Liver (tissue), 9 donors: ENCODE results near the gene RSPRY1. TPM values are rescaled to one million over a fixed set of nuclear protein-coding genes. Genes with fewer than 3 reads are reported as not detected.

Experiments
- DNase-seq: peaks from one replicate; pipeline ENCODE4 v3.0.0-alpha.2; 2017; ENCODE audit warnings: low spot score
- H3K27ac ChIP-seq, 2 donors: one replicate each; pipeline ENCODE4 v1.7.0; 2013; ENCODE audit warnings: inconsistent platforms in 2 of 2, low read length in 2 of 2, control low read depth in 1 of 2, low read depth in 1 of 2, mild to moderate bottlenecking in 1 of 2
- H3K27me3 ChIP-seq, 4 donors: one replicate each; pipeline versions ENCODE4 v1.6.1 to v1.7.0; 2013; ENCODE audit warnings: low read length in 3 of 4, inconsistent platforms in 1 of 4, mild to moderate bottlenecking in 1 of 4, moderate library complexity in 1 of 4; ENCODE audit not compliant: control insufficient read depth in 4 of 4, insufficient read depth in 4 of 4
- H3K36me3 ChIP-seq, 4 donors: one replicate each; pipeline versions ENCODE4 v1.6.1 to v1.7.0; 2013; ENCODE audit warnings: low read length in 3 of 4, mild to moderate bottlenecking in 3 of 4, low read depth in 1 of 4, moderate library complexity in 1 of 4; ENCODE audit not compliant: control insufficient read depth in 4 of 4, insufficient read depth in 3 of 4
- H3K4me1 ChIP-seq, 4 donors: one replicate each; pipeline versions ENCODE4 v1.6.1 to v1.7.0; 2013; ENCODE audit warnings: low read length in 3 of 4, mild to moderate bottlenecking in 3 of 4, moderate library complexity in 1 of 4; ENCODE audit not compliant: control insufficient read depth in 4 of 4, insufficient read depth in 4 of 4
- H3K4me3 ChIP-seq, 3 donors: one replicate each; pipeline versions ENCODE4 v1.6.1 to v1.7.0; 2013; ENCODE audit warnings: low read length in 3 of 3, control low read depth in 1 of 3, low read depth in 1 of 3, mild to moderate bottlenecking in 1 of 3
- H3K9ac ChIP-seq, 2 donors: one replicate each; pipeline ENCODE4 v1.7.0; 2013; ENCODE audit warnings: low read length in 2 of 2, mild to moderate bottlenecking in 2 of 2, moderate library complexity in 2 of 2, control low read depth in 1 of 2, low read depth in 1 of 2
- H3K9me3 ChIP-seq, 4 donors: one replicate each; pipeline versions ENCODE4 v1.6.1 to v1.7.0; 2013; ENCODE audit warnings: low read length in 3 of 4; ENCODE audit not compliant: control insufficient read depth in 4 of 4
- EGR1 ChIP-seq, 2 donors: IDR thresholded peaks; 2 replicates each; pipeline ENCODE4 v1.6.1; 2016 to 2018; ENCODE audit warnings: antibody characterized with exemption in 2 of 2, low read depth in 2 of 2
- FOXA1 ChIP-seq: IDR thresholded peaks from 2 replicates; pipeline ENCODE4 v1.6.1; 2016; ENCODE audit warnings: antibody characterized with exemption
- FOXA2 ChIP-seq: IDR thresholded peaks from 2 replicates; pipeline ENCODE4 v1.6.1; 2016; ENCODE audit warnings: antibody characterized with exemption
- GABPA ChIP-seq, 2 donors: IDR thresholded peaks in 1 of 2; conservative IDR thresholded peaks in 1 of 2; 2 replicates each; pipeline ENCODE4 v1.6.1; 2016; ENCODE audit warnings: antibody characterized with exemption in 2 of 2, mild to moderate bottlenecking in 1 of 2, moderate library complexity in 1 of 2
- HNF4A ChIP-seq, 2 donors: conservative IDR thresholded peaks; 2 replicates each; pipeline ENCODE4 v1.6.1; 2016; ENCODE audit warnings: antibody characterized with exemption in 2 of 2, mild to moderate bottlenecking in 2 of 2
- HNF4G ChIP-seq: IDR thresholded peaks from 2 replicates; pipeline ENCODE4 v1.6.1; 2016; ENCODE audit warnings: antibody characterized with exemption
- JUND ChIP-seq, 2 donors: IDR thresholded peaks; 2 replicates each; pipeline ENCODE4 v1.6.1; 2016; ENCODE audit warnings: antibody characterized with exemption in 2 of 2
- NR2F2 ChIP-seq: IDR thresholded peaks from 2 replicates; pipeline ENCODE4 v1.6.1; 2016; ENCODE audit warnings: antibody characterized with exemption
- RAD21 ChIP-seq, 2 donors: IDR thresholded peaks; 2 replicates each; pipeline ENCODE4 v1.6.1; 2016; ENCODE audit warnings: antibody characterized with exemption in 2 of 2, mild to moderate bottlenecking in 2 of 2
- RXRA ChIP-seq, 2 donors: IDR thresholded peaks; 2 replicates each; pipeline ENCODE4 v1.6.1; 2017 to 2018; ENCODE audit warnings: antibody characterized with exemption in 2 of 2, mild to moderate bottlenecking in 1 of 2
- SP1 ChIP-seq: IDR thresholded peaks from 2 replicates; pipeline ENCODE4 v1.6.1; 2018; ENCODE audit warnings: antibody characterized with exemption, mild to moderate bottlenecking
- TAF1 ChIP-seq: conservative IDR thresholded peaks from 2 replicates; pipeline ENCODE4 v1.6.1; 2016; ENCODE audit warnings: antibody characterized with exemption, mild to moderate bottlenecking
- YY1 ChIP-seq: IDR thresholded peaks from 2 replicates; pipeline ENCODE4 v1.6.1; 2016; ENCODE audit warnings: antibody characterized with exemption, mild to moderate bottlenecking
- WGBS: extraction: QIAGEN DNeasy Blood & Tissue Kit; methylation state at CpG from one replicate; pipeline ENCODE4 v1.1.7; 2013; 5-methylcytosine and 5-hydroxymethylcytosine counted together
- polyA plus RNA-seq, 2 donors: library from polyadenylated mRNA; stranded (reverse) in 1 of 2; unstranded in 1 of 2; fragments of 200-250 nt in 1 of 2; fragments of >200 nt in 1 of 2; fragmentation: Nextera tagmentation in 1 of 2; extraction: Ambion mirVana in 1 of 2; gene quantifications; one replicate each; pipeline versions ENCODE4 v1.2.1 to v1.2.3, GENCODE V29; 2013 to 2015
- total RNA-seq, 2 donors: library from RNA; depleted of rRNA; stranded (reverse); fragments of >200 nt; gene quantifications; one replicate each; pipeline ENCODE4 v1.2.3, GENCODE V29; 2014
- TF ChIP-seq, protein P1 (sequence below): IDR thresholded peaks from 2 replicates; pipeline ENCODE4 v1.6.1; 2016; ENCODE audit warnings: antibody characterized with exemption
- TF ChIP-seq, protein P2 (sequence below): IDR thresholded peaks from 2 replicates; pipeline ENCODE4 v1.6.1; 2016; ENCODE audit warnings: antibody characterized with exemption
- TF ChIP-seq, protein P3 (sequence below): IDR thresholded peaks from 2 replicates; pipeline ENCODE4 v1.6.1; 2016; ENCODE audit warnings: antibody characterized with exemption
- TF ChIP-seq, protein P4 (sequence below): fragments of 150-350 bp; IDR thresholded peaks from 2 replicates; pipeline ENCODE4 v1.5.1; 2017; ENCODE audit warnings: improper control_type of control experiment, low read depth, low read length; ENCODE audit not compliant: missing input control
- TF ChIP-seq, protein P5 (sequence below): IDR thresholded peaks from 2 replicates; pipeline ENCODE4 v1.6.1; 2016; ENCODE audit warnings: antibody characterized with exemption, mild to moderate bottlenecking
- donor health status: healthy.
- donor health status: healthy.
- donor health status: healthy.
- donor health status: healthy.
- donor health status: healthy.

RSPRY1 gene
- total and polyA plus RNA-seq, 4 donors = 10.9 to 27.6 (median 20.2) TPM

DNA sequence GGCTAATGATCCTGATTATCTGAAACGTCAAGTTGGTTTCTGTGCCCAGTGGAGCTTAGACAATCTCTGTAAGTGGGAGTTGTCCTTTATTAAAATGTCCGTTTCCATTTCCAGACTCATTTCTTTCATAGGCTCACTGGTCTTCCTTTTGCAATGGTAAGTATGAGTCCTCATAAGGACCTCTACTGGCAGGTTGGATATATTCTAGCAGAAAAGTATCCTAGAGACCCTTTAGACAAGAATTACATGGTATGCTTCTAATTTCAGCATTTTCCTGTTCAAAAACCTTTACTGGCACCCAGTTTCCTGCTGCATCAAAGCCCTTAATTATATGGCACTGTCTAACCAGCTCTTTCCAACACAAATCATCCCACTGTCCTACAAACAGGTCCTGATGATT, 30.8 kb downstream of the RSPRY1 start:
- DNase-seq = no peak
- WGBS = 92% methylated on average over 2 of the region's 2 CpGs
- Histone ChIP-seq H3K27ac (no peak overlapping the region), H3K27me3 (no peaks in the 10 kb centered on the region), H3K4me3 (no peak overlapping the region), H3K4me1 (no peaks in the 10 kb centered on the region), H3K9ac (no peak overlapping the region), H3K36me3 (peaks cover 21 to 87% (median 73%) of the 10 kb centered on the region in 4 donors), H3K9me3 (peaks cover 11 to 20% (median 17%) of the 10 kb centered on the region in 4 donors)
- TF ChIP-seq FOXA1 = no peak
- no peak for TF ChIP-seq HNF4G
- TF ChIP-seq JUND (IDR thresholded peaks at IDR 0.05) = no peak
- TF ChIP-seq FOXA2 = no peak
- TF ChIP-seq, protein P1, sequence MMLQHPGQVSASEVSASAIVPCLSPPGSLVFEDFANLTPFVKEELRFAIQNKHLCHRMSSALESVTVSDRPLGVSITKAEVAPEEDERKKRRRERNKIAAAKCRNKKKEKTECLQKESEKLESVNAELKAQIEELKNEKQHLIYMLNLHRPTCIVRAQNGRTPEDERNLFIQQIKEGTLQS = no peak
- TF ChIP-seq, protein P2, sequence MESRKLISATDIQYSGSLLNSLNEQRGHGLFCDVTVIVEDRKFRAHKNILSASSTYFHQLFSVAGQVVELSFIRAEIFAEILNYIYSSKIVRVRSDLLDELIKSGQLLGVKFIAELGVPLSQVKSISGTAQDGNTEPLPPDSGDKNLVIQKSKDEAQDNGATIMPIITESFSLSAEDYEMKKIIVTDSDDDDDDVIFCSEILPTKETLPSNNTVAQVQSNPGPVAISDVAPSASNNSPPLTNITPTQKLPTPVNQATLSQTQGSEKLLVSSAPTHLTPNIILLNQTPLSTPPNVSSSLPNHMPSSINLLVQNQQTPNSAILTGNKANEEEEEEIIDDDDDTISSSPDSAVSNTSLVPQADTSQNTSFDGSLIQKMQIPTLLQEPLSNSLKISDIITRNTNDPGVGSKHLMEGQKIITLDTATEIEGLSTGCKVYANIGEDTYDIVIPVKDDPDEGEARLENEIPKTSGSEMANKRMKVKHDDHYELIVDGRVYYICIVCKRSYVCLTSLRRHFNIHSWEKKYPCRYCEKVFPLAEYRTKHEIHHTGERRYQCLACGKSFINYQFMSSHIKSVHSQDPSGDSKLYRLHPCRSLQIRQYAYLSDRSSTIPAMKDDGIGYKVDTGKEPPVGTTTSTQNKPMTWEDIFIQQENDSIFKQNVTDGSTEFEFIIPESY = no peak
- TF ChIP-seq RAD21 (IDR thresholded peaks at IDR 0.05) = no peak
- no peak for TF ChIP-seq RXRA (IDR thresholded peaks at IDR 0.05)
- TF ChIP-seq TAF1 = no peak
- no peak for TF ChIP-seq HNF4A (conservative IDR thresholded peaks at IDR 0.05)
- TF ChIP-seq EGR1 (IDR thresholded peaks at IDR 0.05; ENCODE audit: low read depth in 2 of 2) = no peak
- TF ChIP-seq, protein P3, sequence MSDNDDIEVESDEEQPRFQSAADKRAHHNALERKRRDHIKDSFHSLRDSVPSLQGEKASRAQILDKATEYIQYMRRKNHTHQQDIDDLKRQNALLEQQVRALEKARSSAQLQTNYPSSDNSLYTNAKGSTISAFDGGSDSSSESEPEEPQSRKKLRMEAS = no peak
- no peak for TF ChIP-seq SP1
- no peak for TF ChIP-seq NR2F2
- TF ChIP-seq, protein P4, sequence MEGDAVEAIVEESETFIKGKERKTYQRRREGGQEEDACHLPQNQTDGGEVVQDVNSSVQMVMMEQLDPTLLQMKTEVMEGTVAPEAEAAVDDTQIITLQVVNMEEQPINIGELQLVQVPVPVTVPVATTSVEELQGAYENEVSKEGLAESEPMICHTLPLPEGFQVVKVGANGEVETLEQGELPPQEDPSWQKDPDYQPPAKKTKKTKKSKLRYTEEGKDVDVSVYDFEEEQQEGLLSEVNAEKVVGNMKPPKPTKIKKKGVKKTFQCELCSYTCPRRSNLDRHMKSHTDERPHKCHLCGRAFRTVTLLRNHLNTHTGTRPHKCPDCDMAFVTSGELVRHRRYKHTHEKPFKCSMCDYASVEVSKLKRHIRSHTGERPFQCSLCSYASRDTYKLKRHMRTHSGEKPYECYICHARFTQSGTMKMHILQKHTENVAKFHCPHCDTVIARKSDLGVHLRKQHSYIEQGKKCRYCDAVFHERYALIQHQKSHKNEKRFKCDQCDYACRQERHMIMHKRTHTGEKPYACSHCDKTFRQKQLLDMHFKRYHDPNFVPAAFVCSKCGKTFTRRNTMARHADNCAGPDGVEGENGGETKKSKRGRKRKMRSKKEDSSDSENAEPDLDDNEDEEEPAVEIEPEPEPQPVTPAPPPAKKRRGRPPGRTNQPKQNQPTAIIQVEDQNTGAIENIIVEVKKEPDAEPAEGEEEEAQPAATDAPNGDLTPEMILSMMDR = no peak
- TF ChIP-seq GABPA (IDR thresholded peaks at IDR 0.05 in 1 of 2, conservative IDR thresholded peaks at IDR 0.05 in 1 of 2) = no peak

DNA sequence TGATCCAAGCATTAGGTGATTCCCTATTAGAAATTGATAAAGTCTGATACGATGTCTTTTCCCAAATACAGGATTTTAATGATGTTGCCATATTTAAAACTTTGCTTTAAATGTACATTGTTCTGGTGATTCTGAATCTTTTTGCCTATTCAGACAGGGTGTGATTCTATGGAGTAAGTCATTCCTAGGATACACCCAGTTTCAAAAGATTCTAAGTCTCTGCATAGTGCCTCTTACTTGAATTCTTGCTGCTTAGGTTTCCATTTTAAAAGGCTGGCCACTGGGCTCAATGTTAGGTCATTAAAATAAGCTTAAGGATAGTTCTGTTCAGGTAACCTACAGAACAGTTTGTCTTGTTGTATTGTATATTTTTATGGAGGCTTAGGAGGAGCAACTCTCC, 36.9 kb downstream of the RSPRY1 start:
- 96% methylated on average over 1 of the region's 1 CpG for WGBS
- no peaks in the 10 kb centered on the region for H3K27me3 ChIP-seq
- no peak for DNase-seq
- peaks cover 14 to 73% (median 63%) of the 10 kb centered on the region in 4 donors for H3K36me3 ChIP-seq
- H3K9ac ChIP-seq = no peak overlapping the region
- H3K4me3 ChIP-seq = no peak overlapping the region
- H3K9me3 ChIP-seq = no peaks in the 10 kb centered on the region
- H3K4me1 ChIP-seq = no peaks in the 10 kb centered on the region
- H3K27ac ChIP-seq = no peak overlapping the region
- TF ChIP-seq, protein P1 = no peak
- TF ChIP-seq GABPA (IDR thresholded peaks at IDR 0.05 in 1 of 2, conservative IDR thresholded peaks at IDR 0.05 in 1 of 2) (no peak), FOXA2 (no peak), SP1 (no peak), EGR1 (IDR thresholded peaks at IDR 0.05; ENCODE audit: low read depth in 2 of 2) (no peak), HNF4A (conservative IDR thresholded peaks at IDR 0.05) (no peak), JUND (IDR thresholded peaks at IDR 0.05) (no peak), HNF4G (no peak), RAD21 (IDR thresholded peaks at IDR 0.05) (no peak), FOXA1 (no peak), TAF1 (no peak), RXRA (IDR thresholded peaks at IDR 0.05) (no peak), YY1 (no peak)
- TF ChIP-seq, protein P4 = no peak
- TF ChIP-seq, protein P5, sequence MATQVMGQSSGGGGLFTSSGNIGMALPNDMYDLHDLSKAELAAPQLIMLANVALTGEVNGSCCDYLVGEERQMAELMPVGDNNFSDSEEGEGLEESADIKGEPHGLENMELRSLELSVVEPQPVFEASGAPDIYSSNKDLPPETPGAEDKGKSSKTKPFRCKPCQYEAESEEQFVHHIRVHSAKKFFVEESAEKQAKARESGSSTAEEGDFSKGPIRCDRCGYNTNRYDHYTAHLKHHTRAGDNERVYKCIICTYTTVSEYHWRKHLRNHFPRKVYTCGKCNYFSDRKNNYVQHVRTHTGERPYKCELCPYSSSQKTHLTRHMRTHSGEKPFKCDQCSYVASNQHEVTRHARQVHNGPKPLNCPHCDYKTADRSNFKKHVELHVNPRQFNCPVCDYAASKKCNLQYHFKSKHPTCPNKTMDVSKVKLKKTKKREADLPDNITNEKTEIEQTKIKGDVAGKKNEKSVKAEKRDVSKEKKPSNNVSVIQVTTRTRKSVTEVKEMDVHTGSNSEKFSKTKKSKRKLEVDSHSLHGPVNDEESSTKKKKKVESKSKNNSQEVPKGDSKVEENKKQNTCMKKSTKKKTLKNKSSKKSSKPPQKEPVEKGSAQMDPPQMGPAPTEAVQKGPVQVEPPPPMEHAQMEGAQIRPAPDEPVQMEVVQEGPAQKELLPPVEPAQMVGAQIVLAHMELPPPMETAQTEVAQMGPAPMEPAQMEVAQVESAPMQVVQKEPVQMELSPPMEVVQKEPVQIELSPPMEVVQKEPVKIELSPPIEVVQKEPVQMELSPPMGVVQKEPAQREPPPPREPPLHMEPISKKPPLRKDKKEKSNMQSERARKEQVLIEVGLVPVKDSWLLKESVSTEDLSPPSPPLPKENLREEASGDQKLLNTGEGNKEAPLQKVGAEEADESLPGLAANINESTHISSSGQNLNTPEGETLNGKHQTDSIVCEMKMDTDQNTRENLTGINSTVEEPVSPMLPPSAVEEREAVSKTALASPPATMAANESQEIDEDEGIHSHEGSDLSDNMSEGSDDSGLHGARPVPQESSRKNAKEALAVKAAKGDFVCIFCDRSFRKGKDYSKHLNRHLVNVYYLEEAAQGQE = no peak
- TF ChIP-seq, protein P3 = no peak
- TF ChIP-seq, protein P2 = no peak
